ENCODE measurements around the gene DNAAF2.

The DNAAF2 gene

DNA sequence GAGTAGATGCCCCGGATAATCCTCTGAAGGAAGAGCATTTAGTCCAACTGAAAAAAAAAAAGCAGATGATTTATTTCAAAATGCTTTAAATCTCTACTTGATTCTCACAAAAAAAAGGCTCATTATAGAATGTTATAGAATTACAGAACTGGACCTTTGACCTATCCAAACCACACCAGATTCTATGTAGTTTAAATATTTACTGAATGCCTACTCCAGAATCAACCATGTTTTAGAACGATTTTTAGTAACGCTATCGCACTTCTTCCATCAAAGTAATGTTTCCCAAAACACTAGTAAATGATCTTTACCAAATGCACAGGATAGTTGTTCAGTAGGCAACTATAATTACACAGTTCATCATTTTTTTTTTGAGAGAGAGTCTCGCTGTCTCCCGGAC lies 51.4 kb downstream of the DNAAF2 start:
- no peak for DNase-seq

DNA sequence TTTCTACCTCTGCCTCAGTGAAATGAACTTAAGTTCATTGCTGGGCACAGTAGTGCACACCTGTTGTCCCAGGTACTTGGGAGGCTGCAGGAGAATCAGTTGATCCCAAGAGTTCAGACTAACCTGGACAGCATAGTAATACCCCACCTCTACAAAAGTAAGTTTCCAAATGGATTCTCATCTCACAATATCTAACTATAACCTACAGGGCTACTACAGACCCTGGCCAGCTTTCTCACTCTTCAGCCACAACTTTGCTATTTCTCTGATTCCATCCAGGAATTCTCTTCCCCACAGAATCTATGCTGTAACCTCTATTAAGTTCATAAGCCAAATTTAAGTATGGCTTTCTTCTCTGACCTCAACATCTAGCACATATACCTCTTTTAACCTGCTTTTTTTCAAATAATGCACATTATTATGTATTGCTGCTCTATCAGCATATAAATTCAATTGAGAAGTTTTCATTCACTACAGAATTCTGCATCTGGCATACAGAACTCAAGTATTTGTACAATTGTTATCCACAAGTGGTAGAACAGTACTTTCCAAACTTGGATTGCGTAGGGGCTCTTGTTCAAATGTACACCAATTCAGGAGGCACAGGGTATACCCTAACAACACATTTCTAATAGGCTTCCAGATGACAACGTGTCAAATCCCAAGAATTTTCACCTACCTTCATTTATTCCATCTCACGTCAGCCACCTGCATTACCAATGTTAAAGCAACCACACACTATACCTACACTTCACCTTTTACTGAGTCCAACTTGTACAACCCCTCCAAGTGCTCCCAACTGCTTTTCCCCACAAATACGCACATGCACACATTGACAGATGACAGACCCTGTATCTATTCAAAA lies 52.7 kb downstream of the DNAAF2 start:
- no peak for DNase-seq

DNA sequence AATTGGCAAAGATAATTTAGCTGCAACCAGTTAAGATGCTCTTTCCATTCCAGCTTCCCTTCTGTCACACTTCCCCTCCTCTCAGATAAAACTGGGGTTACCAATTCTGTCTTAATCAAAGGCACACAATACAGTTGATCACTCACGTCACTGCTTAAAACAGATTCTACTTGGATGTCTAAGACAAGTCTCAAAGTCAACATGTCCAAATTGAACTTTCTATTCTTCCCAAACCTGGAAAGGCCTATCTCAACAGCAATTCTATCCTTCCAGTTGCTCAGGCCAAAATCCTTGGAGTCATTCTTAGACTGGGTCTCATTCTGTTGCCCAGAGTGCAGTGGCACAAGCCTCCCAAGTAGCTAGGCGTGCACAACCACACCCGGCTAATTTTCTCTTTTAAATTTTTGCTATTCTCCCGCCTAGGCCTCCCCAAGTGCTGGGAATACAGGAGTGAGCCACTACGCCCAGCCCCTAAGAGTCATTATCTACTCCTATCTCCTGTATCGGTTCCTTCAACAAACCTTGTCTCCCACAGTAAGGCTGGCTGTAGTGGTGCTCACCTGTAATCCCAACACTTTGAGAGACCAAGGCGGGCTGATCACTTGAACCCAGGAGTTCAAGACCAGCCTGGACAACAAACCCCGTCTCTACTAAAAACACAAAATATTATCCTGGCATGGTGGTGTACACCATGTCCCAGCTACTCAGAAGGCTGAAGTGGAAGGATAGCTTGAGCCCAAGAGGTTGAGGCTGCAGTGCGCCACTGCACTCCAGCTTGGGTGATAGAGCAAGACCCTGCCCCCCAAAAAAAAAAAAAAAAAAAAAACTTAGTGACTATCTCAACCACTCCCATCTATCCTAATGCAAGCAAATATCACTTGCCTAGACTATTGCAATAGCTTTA lies 53.6 kb downstream of the DNAAF2 start:
- no peak for DNase-seq

DNA sequence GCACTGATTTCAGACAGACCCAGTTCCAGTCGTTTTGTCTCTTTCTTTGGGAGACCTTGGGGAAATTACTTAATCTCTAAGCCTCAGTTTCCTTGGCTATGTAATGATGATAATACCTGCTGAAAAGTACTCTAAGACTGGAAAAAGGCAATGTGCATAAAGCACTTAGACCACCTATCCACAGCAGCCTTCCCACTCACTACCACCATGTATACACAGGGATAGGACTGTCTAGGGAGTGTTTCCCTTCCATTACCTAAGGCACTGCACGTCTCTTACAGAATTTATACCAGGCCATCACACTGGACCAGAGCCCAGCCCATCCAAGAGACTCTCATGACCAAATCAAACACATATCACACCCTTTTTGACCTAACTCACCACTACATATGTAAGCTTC lies 55.2 kb downstream of the DNAAF2 start:
- no peak for DNase-seq

DNA sequence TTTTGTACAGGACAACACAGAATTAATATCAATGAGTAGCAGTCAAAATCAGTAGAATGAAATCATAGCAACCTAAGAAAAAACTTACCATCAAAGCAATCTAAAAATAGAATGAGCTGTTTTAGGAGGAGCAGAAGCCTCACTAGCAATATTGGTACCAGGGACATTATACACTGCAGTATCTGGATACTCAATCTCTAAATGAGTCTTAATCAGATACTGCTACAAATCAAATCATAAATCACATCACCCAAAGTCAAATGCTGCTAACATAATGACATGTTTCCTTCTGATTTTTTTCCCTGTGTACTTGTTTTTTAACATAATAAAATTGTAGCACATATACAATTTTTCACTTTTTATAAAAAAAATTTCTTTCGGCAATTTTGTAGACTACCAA lies 56.9 kb downstream of the DNAAF2 start:
- DNase-seq = no peak
